ENCODE measurements around the gene TUBA8.

TUBA8 gene

GRCh38 chr22:18071968-18072310 is 38.7 kb upstream of the TUBA8 start:
- TF ChIP-seq RAD21 (IDR thresholded peaks at IDR 0.05; ENCODE audit: low read depth) (no peak), NFIC (IDR thresholded peaks at IDR 0.05) (no peak), MAX (IDR thresholded peaks at IDR 0.05) (no peak), CREB1 (IDR thresholded peaks at IDR 0.05; ENCODE audit: low read depth) (no peak)

GRCh38 chr22:18073467-18073866 is 37.1 kb upstream of the TUBA8 start:
- TF ChIP-seq NFIC (IDR thresholded peaks at IDR 0.05) (no peak), TCF12 (IDR thresholded peaks at IDR 0.05; ENCODE audit: low read depth) (no peak), ZBTB7A (IDR thresholded peaks at IDR 0.05; ENCODE audit: low read depth) (no peak), TAF1 (IDR thresholded peaks at IDR 0.05; ENCODE audit: low read depth) (no peak), EGR1 (IDR thresholded peaks at IDR 0.05) (no peak), CEBPB (IDR thresholded peaks at IDR 0.05) (no peak), FOXM1 (IDR thresholded peaks at IDR 0.05; ENCODE audit: borderline replicate concordance, low read depth) (no peak), CREB1 (IDR thresholded peaks at IDR 0.05; ENCODE audit: low read depth) (no peak), MAX (IDR thresholded peaks at IDR 0.05) (no peak), TEAD4 (IDR thresholded peaks at IDR 0.05) (no peak), EP300 (IDR thresholded peaks at IDR 0.05; ENCODE audit: borderline replicate concordance) (no peak), REST (IDR thresholded peaks at IDR 0.05; ENCODE audit: low read depth) (no peak), RAD21 (IDR thresholded peaks at IDR 0.05; ENCODE audit: low read depth) (no peak), YY1 (IDR thresholded peaks at IDR 0.05; ENCODE audit: low read depth) (no peak), USF1 (IDR thresholded peaks at IDR 0.05) (no peak)

- TF ChIP-seq RAD21 (IDR thresholded peaks at IDR 0.05; ENCODE audit: low read depth) (no peak), USF1 (IDR thresholded peaks at IDR 0.05) (no peak), NFIC (IDR thresholded peaks at IDR 0.05) (no peak), CEBPB (IDR thresholded peaks at IDR 0.05) (no peak), EP300 (IDR thresholded peaks at IDR 0.05; ENCODE audit: borderline replicate concordance) (no peak), ZBTB7A (IDR thresholded peaks at IDR 0.05; ENCODE audit: low read depth) (no peak), TAF1 (IDR thresholded peaks at IDR 0.05; ENCODE audit: low read depth) (no peak), MAX (IDR thresholded peaks at IDR 0.05) (no peak), FOXM1 (IDR thresholded peaks at IDR 0.05; ENCODE audit: borderline replicate concordance, low read depth) (no peak), REST (IDR thresholded peaks at IDR 0.05; ENCODE audit: low read depth) (no peak), CREB1 (IDR thresholded peaks at IDR 0.05; ENCODE audit: low read depth) (no peak), EGR1 (IDR thresholded peaks at IDR 0.05) (no peak), TEAD4 (IDR thresholded peaks at IDR 0.05) (no peak), TCF12 (IDR thresholded peaks at IDR 0.05; ENCODE audit: low read depth) (no peak), YY1 (IDR thresholded peaks at IDR 0.05; ENCODE audit: low read depth) (no peak)
Observed at GRCh38 chr22:18075101-18075719, 35.4 kb upstream of the TUBA8 start.

- TF ChIP-seq CREB1 (IDR thresholded peaks at IDR 0.05; ENCODE audit: low read depth), result no peak
- TF ChIP-seq TEAD4 (IDR thresholded peaks at IDR 0.05), result no peak
- peak; percentile 98 for TF ChIP-seq RAD21 (IDR thresholded peaks at IDR 0.05; ENCODE audit: low read depth)
Observed at GRCh38 chr22:18075720-18076497, 34.7 kb upstream of the TUBA8 start.

GRCh38 chr22:18077087-18077638 is 33.4 kb upstream of the TUBA8 start:
- TF ChIP-seq EGR1 (IDR thresholded peaks at IDR 0.05) (no peak), ZBTB7A (IDR thresholded peaks at IDR 0.05; ENCODE audit: low read depth) (0 out of 2 replicates have a peak, but pooled peaks have one; percentile 36), TCF12 (IDR thresholded peaks at IDR 0.05; ENCODE audit: low read depth) (no peak)
